Measurements from ENCODE around the gene NECAB2. TPM values are rescaled to one million over a fixed set of nuclear protein-coding genes. Genes with fewer than 3 reads are reported as not detected.
A peak's percentile ranks its signal among the peaks of the same experiment; 100 is the strongest.

The NECAB2 gene
- total and polyA plus RNA-seq, 2 of the 8 experiments (the other 6 are each of a cell fraction or from before 2014, with no cell fraction given), result 3.6 to 4.2 TPM

DNA sequence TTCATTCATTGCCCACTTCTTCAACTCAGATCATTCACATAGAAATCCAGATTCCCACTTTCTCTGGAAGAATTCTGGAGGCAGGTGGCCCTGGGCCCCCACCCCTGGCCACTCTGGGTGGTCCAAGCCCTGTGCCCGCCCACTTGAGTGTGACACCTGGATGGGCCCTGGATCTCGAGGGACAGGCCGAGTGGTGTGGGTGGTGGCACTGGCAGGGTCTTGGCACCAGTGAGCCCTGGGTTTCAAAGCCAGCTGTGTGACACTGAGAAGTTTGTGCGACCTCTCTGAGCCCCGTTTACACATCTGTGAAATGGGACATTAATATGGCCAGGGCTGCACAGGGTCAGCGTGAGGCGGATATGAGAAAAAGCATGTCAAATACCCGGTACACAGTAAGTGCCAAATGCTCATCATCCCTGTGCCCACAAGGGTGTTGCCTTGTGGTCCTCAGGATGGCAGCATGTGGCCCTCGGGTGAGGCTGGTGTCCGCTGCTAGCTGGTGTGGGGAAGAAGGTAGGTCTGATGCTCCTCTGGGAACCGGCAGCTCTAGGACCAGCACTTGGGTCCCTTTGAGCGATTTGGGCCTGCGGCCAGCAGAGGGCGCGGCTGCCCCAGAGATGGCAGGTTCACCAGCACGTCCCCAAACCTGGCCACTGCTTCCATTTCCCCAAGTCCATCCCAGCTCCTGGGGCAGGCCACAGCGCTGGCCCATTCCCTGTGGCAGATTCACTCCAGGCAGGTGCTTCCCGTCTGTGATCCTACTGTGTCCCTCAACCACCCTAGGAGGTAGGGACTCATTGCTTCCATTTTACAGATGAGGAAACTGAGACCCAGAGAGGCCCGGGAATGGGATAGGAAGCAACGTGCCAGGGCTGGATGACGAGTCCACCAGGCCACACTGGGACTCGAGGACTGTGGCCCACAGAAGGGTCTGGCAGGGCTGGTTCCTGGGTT lies 11.4 kb upstream of the NECAB2 start:
- Histone ChIP-seq H3K4me3 (ENCODE audit: extremely low read depth in 1 of 4, insufficient read depth in 2 of 4, low read depth in 3 of 4, low read length in 4 of 4) (no peak overlapping the region), H2BK15ac (ENCODE audit: low read length) (no peak overlapping the region), H4K91ac (replicated peaks; ENCODE audit: insufficient read length, low read length) (peak overlapping the region; percentile 19), H3K79me1 (ENCODE audit: low read depth, low read length) (no peaks in the 10 kb centered on the region), H4K20me1 (replicated peaks in 1 of 2; ENCODE audit: control insufficient read depth in 1 of 2, insufficient read depth in 2 of 2, low read length in 2 of 2) (no peaks in the 10 kb centered on the region), H3K23ac (ENCODE audit: insufficient read length) (no peak overlapping the region), H3K56ac (replicated peaks; ENCODE audit: insufficient read length, low read depth, low read length) (no peak overlapping the region), H3K4me2 (ENCODE audit: insufficient read depth in 1 of 2, low read depth in 2 of 2, low read length in 2 of 2) (no peak overlapping the region), H3K36me3 (ENCODE audit: control insufficient read depth in 2 of 4, insufficient read depth in 4 of 4, low read length in 3 of 4) (no peaks in the 10 kb centered on the region), H2BK20ac (ENCODE audit: low read length) (no peak overlapping the region), H3K4ac (replicated peaks; ENCODE audit: insufficient read length, low read depth, low read length) (no peak overlapping the region), H4K5ac (ENCODE audit: insufficient read length, low read depth, low read length) (no peak overlapping the region), H3K23me2 (ENCODE audit: low read depth, low read length) (no peaks in the 10 kb centered on the region), H3K18ac (ENCODE audit: extremely low read depth, low read length) (no peak overlapping the region), H2AFZ (ENCODE audit: low read length) (no peak overlapping the region), H3K4me1 (replicated peaks in 1 of 4; ENCODE audit: control insufficient read depth in 3 of 4, insufficient read depth in 4 of 4, low read length in 3 of 4) (peaks cover 2 to 7% (median 4%) of the 10 kb centered on the region in 4 experiments; a peak in 6 of 7 replicates), H3K27ac (ENCODE audit: low read depth, low read length) (no peak overlapping the region), H4K8ac (ENCODE audit: extremely low read depth, insufficient read depth, low read length) (peak overlapping the region; percentile 62; the same call in 1 of the 2 replicates), H2BK12ac (ENCODE audit: low read depth, low read length) (no peak overlapping the region), H3K79me2 (ENCODE audit: control insufficient read depth in 1 of 2, insufficient read depth in 2 of 2, low read length in 2 of 2) (no peaks in the 10 kb centered on the region), H3K27me3 (replicated peaks in 1 of 4; ENCODE audit: control insufficient read depth in 3 of 4, extremely low read depth in 1 of 4, insufficient read depth in 3 of 4, low read length in 3 of 4) (no peaks in the 10 kb centered on the region), H3K14ac (ENCODE audit: insufficient read length) (no peak overlapping the region), H3K9ac (replicated peaks in 1 of 4; ENCODE audit: extremely low read depth in 1 of 4, low read depth in 3 of 4, low read length in 3 of 4) (no peak overlapping the region), H3K9me3 (ENCODE audit: insufficient read depth in 2 of 2, low read depth in 1 of 2, low read length in 1 of 2) (no peaks in the 10 kb centered on the region), H2BK120ac (replicated peaks; ENCODE audit: low read depth, low read length) (no peak overlapping the region), H2BK5ac (ENCODE audit: low read depth, low read length) (no peak overlapping the region), H2AK5ac (ENCODE audit: low read depth, low read length) (no peak overlapping the region)
- peak; percentile 76 to 95 for DNase-seq (ENCODE audit: low read depth in 1 of 2, low spot score in 2 of 2)
- FAIRE-seq, result no peak
- CTCF ChIA-PET (ENCODE audit: partially characterized antibody), result interaction anchor here (0.7 to 16.0 kb wide), 35 partner anchors 9 to 222 kb away, joined by 3 to 366 read pairs (median 5); partner anchors contain the start of gene SLC38A8
- 53% methylated on average over 22 of the region's 22 CpGs; no CpG with 5 or more reads in 1 of the 2 experiments for WGBS, 2 experiments (ENCODE audit: extremely low coverage in 1 of 2, insufficient coverage in 1 of 2, insufficient read length in 1 of 2, insufficient replicate concordance in 2 of 2, low coverage in 1 of 2, low lambda C conversion rate in 2 of 2, missing lambda C conversion rate in 1 of 2)
- POLR2A ChIA-PET (ENCODE audit: partially characterized antibody), result interaction anchor here (1.0 kb wide), 1 partner anchor 91 kb away, joined by 4 read pairs; no protein-coding TSS in a partner anchor
- TF ChIP-seq SIX5 (IDR thresholded peaks at IDR 0.05; ENCODE audit: low read depth, low read length), result no peak
- TF ChIP-seq RAD21 (IDR thresholded peaks at IDR 0.05 in 1 of 2, conservative IDR thresholded peaks at IDR 0.05 in 1 of 2; ENCODE audit: low read depth in 2 of 2, low read length in 2 of 2), result peak; percentile 99
- TF ChIP-seq GTF2F1 (IDR thresholded peaks at IDR 0.05; ENCODE audit: borderline replicate concordance, low read depth, low read length), result no peak
- TF ChIP-seq EP300 (IDR thresholded peaks at IDR 0.05; ENCODE audit: borderline replicate concordance in 1 of 2, low read depth in 2 of 2, low read length in 2 of 2), result no peak; a peak in 1 of 3 replicates
- TF ChIP-seq TAF1 (IDR thresholded peaks at IDR 0.05; ENCODE audit: low read depth, low read length), result no peak
- 0 out of 2 replicates have a peak, but pooled peaks have one; percentile 27 for TF ChIP-seq KDM1A (IDR thresholded peaks at IDR 0.05; ENCODE audit: borderline replicate concordance, low read length)
- no peak for TF ChIP-seq SRF (IDR thresholded peaks at IDR 0.05; ENCODE audit: low read depth, low read length)
- no peak for TF ChIP-seq SIRT6 (IDR thresholded peaks at IDR 0.05; ENCODE audit: low read length)
